Mesothelial cell of epicardium (in vitro differentiated cells): Measurements from ENCODE around the gene HECTD4. TPM values are rescaled to one million over a fixed set of nuclear protein-coding genes. Genes with fewer than 3 reads are reported as not detected.

Experiments
- DNase-seq, 2 experiments: peaks; one replicate each; pipeline ENCODE4 v3.0.0; 2021; ENCODE audit warnings: low spot score in 2 of 2; ENCODE audit not compliant: unreplicated experiment in 2 of 2
- H3K27ac Mint-ChIP-seq: 2 replicates; pipeline ENCODE4 v1.8.0; 2021; ENCODE audit warnings: mixed read lengths
- H3K27me3 Mint-ChIP-seq: 2 replicates; pipeline ENCODE4 v1.8.0; 2021; ENCODE audit warnings: low read depth, mixed read lengths
- H3K36me3 Mint-ChIP-seq: 2 replicates; pipeline ENCODE4 v1.8.0; 2021; ENCODE audit warnings: mixed read lengths
- H3K4me1 Mint-ChIP-seq: 2 replicates; pipeline ENCODE4 v1.8.0; 2021; ENCODE audit warnings: mixed read lengths
- H3K4me3 Mint-ChIP-seq: 2 replicates; pipeline ENCODE4 v1.8.0; 2021; ENCODE audit warnings: mild to moderate bottlenecking, moderate library complexity, mixed read lengths
- H3K9me3 Mint-ChIP-seq: 2 replicates; pipeline ENCODE4 v1.8.0; 2021; ENCODE audit warnings: mixed read lengths
- CTCF ChIP-seq: fragments of 200-600 bp; sonication (generic); IDR thresholded peaks from one replicate; pipeline ENCODE4 v1.5.0; 2021; ENCODE audit warnings: antibody characterized with exemption; ENCODE audit not compliant: unreplicated experiment
- total RNA-seq: library from RNA; stranded (reverse); gene quantifications from 3 replicates; pipeline ENCODE4 v1.2.1, GENCODE V29; 2021

The HECTD4 gene
- total RNA-seq, 1 donor from 2014 or later = 89.8 TPM

- Mint-ChIP-seq H3K36me3 (peaks cover 17% of the 10 kb centered on the region), H3K27me3 (no peaks in the 10 kb centered on the region), H3K27ac (no peak overlapping the region), H3K4me3 (no peak overlapping the region), H3K9me3 (no peaks in the 10 kb centered on the region), H3K4me1 (no peaks in the 10 kb centered on the region)
- no peak for DNase-seq
- TF ChIP-seq CTCF = no peak
Observed at GRCh38 chr12:112185093-112185923, 196.9 kb downstream of the HECTD4 start.

GRCh38 chr12:112184056-112184887 is 198.0 kb downstream of the HECTD4 start:
- Mint-ChIP-seq H3K27ac (no peak overlapping the region), H3K9me3 (no peaks in the 10 kb centered on the region), H3K27me3 (no peaks in the 10 kb centered on the region), H3K4me3 (no peak overlapping the region), H3K4me1 (no peaks in the 10 kb centered on the region), H3K36me3 (peaks cover 13% of the 10 kb centered on the region)
- DNase-seq = no peak
- TF ChIP-seq CTCF = no peak

GRCh38 chr12:112183141-112184021 is 198.8 kb downstream of the HECTD4 start:
- Mint-ChIP-seq H3K27ac (no peak overlapping the region), H3K9me3 (no peaks in the 10 kb centered on the region), H3K4me3 (no peak overlapping the region), H3K36me3 (peaks cover 18% of the 10 kb centered on the region), H3K27me3 (no peaks in the 10 kb centered on the region), H3K4me1 (no peaks in the 10 kb centered on the region)
- TF ChIP-seq CTCF = no peak
- DNase-seq = no peak

- TF ChIP-seq CTCF = no peak
- Mint-ChIP-seq H3K36me3 (peaks cover 21% of the 10 kb centered on the region), H3K4me1 (no peaks in the 10 kb centered on the region), H3K4me3 (no peak overlapping the region), H3K27me3 (no peaks in the 10 kb centered on the region), H3K27ac (no peak overlapping the region), H3K9me3 (no peaks in the 10 kb centered on the region)
- DNase-seq = no peak
Observed at GRCh38 chr12:112182499-112182898, 199.7 kb downstream of the HECTD4 start.

- H3K4me1 Mint-ChIP-seq = no peaks in the 10 kb centered on the region
- H3K36me3 Mint-ChIP-seq = peaks cover 26% of the 10 kb centered on the region
- no peak for DNase-seq
- H3K27me3 Mint-ChIP-seq = no peaks in the 10 kb centered on the region
- no peak overlapping the region for H3K4me3 Mint-ChIP-seq
- no peak overlapping the region for H3K27ac Mint-ChIP-seq
- no peak for TF ChIP-seq CTCF
- no peaks in the 10 kb centered on the region for H3K9me3 Mint-ChIP-seq
Observed at GRCh38 chr12:112180422-112180821, 201.8 kb downstream of the HECTD4 start.
